GM18520 (cell line): ENCODE results near the gene SLIT1.
A peak's percentile ranks its signal among the peaks of the same experiment; 100 is the strongest.

Experiments
- ATAC-seq: cut with Tn5 transposase; IDR thresholded peaks from one replicate; pipeline ENCODE4 v1.9.1; 2021; ENCODE audit not compliant: unreplicated experiment

SLIT1 gene

GRCh38 chr10:96984541-96985131 lies 201.1 kb downstream of the SLIT1 start:
- ATAC-seq = no peak

GRCh38 chr10:96982149-96982930 lies 203.4 kb downstream of the SLIT1 start:
- ATAC-seq = no peak

GRCh38 chr10:96978621-96979154 lies 207.1 kb downstream of the SLIT1 start:
- peak; percentile 66 for ATAC-seq

GRCh38 chr10:96975136-96975535 lies 210.6 kb downstream of the SLIT1 start:
- ATAC-seq = no peak

GRCh38 chr10:96973809-96974747 lies 211.7 kb downstream of the SLIT1 start:
- ATAC-seq = no peak

- ATAC-seq = no peak
Observed at GRCh38 chr10:96972264-96972663, 213.5 kb downstream of the SLIT1 start.

GRCh38 chr10:96971324-96971723 lies 214.4 kb downstream of the SLIT1 start:
- ATAC-seq = no peak

GRCh38 chr10:96968682-96969423 lies 216.9 kb downstream of the SLIT1 start:
- ATAC-seq = no peak

- ATAC-seq = no peak
Observed at GRCh38 chr10:96967847-96968246, 217.9 kb downstream of the SLIT1 start.

- ATAC-seq = no peak
Observed at GRCh38 chr10:96964131-96964530, 221.6 kb downstream of the SLIT1 start.

- ATAC-seq = no peak
Observed at GRCh38 chr10:96960872-96961271, 224.9 kb downstream of the SLIT1 start.

GRCh38 chr10:96959733-96960132 lies 226.0 kb downstream of the SLIT1 start:
- ATAC-seq = no peak

- no peak for ATAC-seq
Observed at GRCh38 chr10:96958071-96958470, 227.7 kb downstream of the SLIT1 start.

- ATAC-seq = no peak
Observed at GRCh38 chr10:96955794-96956193, 230.0 kb downstream of the SLIT1 start.

- ATAC-seq = no peak
Observed at GRCh38 chr10:96951954-96952353, 233.8 kb downstream of the SLIT1 start.

GRCh38 chr10:96949039-96949683 lies 236.6 kb downstream of the SLIT1 start:
- no peak for ATAC-seq
